Panc1 (cell line): ENCODE measurements around the gene ITPKC.

Experiments used
- POLR2AphosphoS5 ChIP-seq: IDR thresholded peaks from 2 replicates; pipeline ENCODE4 v1.6.1; 2012; ENCODE audit warnings: mild to moderate bottlenecking, low read depth, low read length, moderate library complexity
- TF ChIP-seq, protein P1 (sequence below): fragments of 450-650 bp; IDR thresholded peaks from 2 replicates; pipeline ENCODE4 v1.5.1; 2017; ENCODE audit warnings: mild to moderate bottlenecking
- TF ChIP-seq, protein P2 (sequence below), 2 experiments: IDR thresholded peaks; 2 replicates each; pipeline ENCODE4 v1.6.1; 2011 to 2012; ENCODE audit warnings: low read depth in 2 of 2, control low read depth in 1 of 2, low read length in 1 of 2, mild to moderate bottlenecking in 1 of 2, moderate library complexity in 1 of 2; ENCODE audit not compliant: insufficient read depth in 1 of 2

GRCh38 chr19:40682431-40682964 is 34.4 kb upstream of the ITPKC start:
- TF ChIP-seq, protein P1, sequence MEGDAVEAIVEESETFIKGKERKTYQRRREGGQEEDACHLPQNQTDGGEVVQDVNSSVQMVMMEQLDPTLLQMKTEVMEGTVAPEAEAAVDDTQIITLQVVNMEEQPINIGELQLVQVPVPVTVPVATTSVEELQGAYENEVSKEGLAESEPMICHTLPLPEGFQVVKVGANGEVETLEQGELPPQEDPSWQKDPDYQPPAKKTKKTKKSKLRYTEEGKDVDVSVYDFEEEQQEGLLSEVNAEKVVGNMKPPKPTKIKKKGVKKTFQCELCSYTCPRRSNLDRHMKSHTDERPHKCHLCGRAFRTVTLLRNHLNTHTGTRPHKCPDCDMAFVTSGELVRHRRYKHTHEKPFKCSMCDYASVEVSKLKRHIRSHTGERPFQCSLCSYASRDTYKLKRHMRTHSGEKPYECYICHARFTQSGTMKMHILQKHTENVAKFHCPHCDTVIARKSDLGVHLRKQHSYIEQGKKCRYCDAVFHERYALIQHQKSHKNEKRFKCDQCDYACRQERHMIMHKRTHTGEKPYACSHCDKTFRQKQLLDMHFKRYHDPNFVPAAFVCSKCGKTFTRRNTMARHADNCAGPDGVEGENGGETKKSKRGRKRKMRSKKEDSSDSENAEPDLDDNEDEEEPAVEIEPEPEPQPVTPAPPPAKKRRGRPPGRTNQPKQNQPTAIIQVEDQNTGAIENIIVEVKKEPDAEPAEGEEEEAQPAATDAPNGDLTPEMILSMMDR, result no peak
- TF ChIP-seq, protein P2, sequence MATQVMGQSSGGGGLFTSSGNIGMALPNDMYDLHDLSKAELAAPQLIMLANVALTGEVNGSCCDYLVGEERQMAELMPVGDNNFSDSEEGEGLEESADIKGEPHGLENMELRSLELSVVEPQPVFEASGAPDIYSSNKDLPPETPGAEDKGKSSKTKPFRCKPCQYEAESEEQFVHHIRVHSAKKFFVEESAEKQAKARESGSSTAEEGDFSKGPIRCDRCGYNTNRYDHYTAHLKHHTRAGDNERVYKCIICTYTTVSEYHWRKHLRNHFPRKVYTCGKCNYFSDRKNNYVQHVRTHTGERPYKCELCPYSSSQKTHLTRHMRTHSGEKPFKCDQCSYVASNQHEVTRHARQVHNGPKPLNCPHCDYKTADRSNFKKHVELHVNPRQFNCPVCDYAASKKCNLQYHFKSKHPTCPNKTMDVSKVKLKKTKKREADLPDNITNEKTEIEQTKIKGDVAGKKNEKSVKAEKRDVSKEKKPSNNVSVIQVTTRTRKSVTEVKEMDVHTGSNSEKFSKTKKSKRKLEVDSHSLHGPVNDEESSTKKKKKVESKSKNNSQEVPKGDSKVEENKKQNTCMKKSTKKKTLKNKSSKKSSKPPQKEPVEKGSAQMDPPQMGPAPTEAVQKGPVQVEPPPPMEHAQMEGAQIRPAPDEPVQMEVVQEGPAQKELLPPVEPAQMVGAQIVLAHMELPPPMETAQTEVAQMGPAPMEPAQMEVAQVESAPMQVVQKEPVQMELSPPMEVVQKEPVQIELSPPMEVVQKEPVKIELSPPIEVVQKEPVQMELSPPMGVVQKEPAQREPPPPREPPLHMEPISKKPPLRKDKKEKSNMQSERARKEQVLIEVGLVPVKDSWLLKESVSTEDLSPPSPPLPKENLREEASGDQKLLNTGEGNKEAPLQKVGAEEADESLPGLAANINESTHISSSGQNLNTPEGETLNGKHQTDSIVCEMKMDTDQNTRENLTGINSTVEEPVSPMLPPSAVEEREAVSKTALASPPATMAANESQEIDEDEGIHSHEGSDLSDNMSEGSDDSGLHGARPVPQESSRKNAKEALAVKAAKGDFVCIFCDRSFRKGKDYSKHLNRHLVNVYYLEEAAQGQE (IDR thresholded peaks at IDR 0.05; ENCODE audit: insufficient read depth in 1 of 2, low read depth in 2 of 2, low read length in 1 of 2), result no peak
- no peak for TF ChIP-seq POLR2AphosphoS5
